OCI-LY1 (cell line): ENCODE data around the gene TRIO.

Source experiments
- H2AFZ ChIP-seq: fragments of 200-600 bp; sonication (generic), shearing (Covaris generic); 2 replicates; pipeline ENCODE4 v1.6.0; 2014; ENCODE audit warnings: antibody characterized with exemption, mild to moderate bottlenecking, low read length
- H3F3A ChIP-seq: fragments of 200-600 bp; sonication (generic), shearing (Covaris generic); 2 replicates; pipeline ENCODE4 v1.6.0; 2014; ENCODE audit warnings: mild to moderate bottlenecking, antibody characterized with exemption, low read length, moderate library complexity; ENCODE audit not compliant: insufficient read depth
- H3K27ac ChIP-seq: fragments of 200-600 bp; sonication (generic); 2 replicates; pipeline ENCODE4 v1.5.1; 2014; ENCODE audit warnings: low read length, mixed run types, mild to moderate bottlenecking, low read depth; ENCODE audit not compliant: poor library complexity, severe bottlenecking
- H3K27me3 ChIP-seq: fragments of 200-600 bp; sonication (generic); 2 replicates; pipeline ENCODE4 v1.6.0; 2014; ENCODE audit warnings: antibody characterized with exemption, mild to moderate bottlenecking, low read length, moderate library complexity; ENCODE audit not compliant: insufficient read depth
- H3K36me3 ChIP-seq: fragments of 200-600 bp; sonication (generic); 2 replicates; pipeline ENCODE4 v1.6.1; 2014; ENCODE audit warnings: mild to moderate bottlenecking, antibody characterized with exemption, low read length, moderate library complexity, mixed read lengths; ENCODE audit not compliant: insufficient read depth
- H3K4me1 ChIP-seq: fragments of 200-600 bp; sonication (generic); 2 replicates; pipeline ENCODE4 v1.5.1; 2014; ENCODE audit warnings: mild to moderate bottlenecking, low read length, moderate library complexity; ENCODE audit not compliant: insufficient read depth, severe bottlenecking
- H3K4me2 ChIP-seq: fragments of 200-600 bp; sonication (generic), shearing (Covaris generic); 2 replicates; pipeline ENCODE4 v1.6.1; 2014; ENCODE audit warnings: low read length
- H3K4me3 ChIP-seq: fragments of 200-600 bp; sonication (generic); 2 replicates; pipeline ENCODE4 v1.5.1; 2014; ENCODE audit warnings: low read length, low read depth, mild to moderate bottlenecking, mixed read lengths; ENCODE audit not compliant: poor library complexity, severe bottlenecking
- H3K79me2 ChIP-seq: fragments of 200-600 bp; shearing (Covaris generic); 2 replicates; pipeline ENCODE4 v1.6.1; 2016; ENCODE audit warnings: mixed run types, low read length, mixed read lengths; ENCODE audit not compliant: insufficient read depth
- H3K9ac ChIP-seq: fragments of 200-600 bp; sonication (generic), shearing (Covaris generic); 2 replicates; pipeline ENCODE4 v1.6.1; 2014; ENCODE audit warnings: mild to moderate bottlenecking, low read length, mixed read lengths
- H3K9me2 ChIP-seq: fragments of 200-600 bp; sonication (generic), shearing (Covaris generic); 2 replicates; pipeline ENCODE4 v1.6.1; 2014; ENCODE audit warnings: low read depth, mild to moderate bottlenecking, low read length, mixed read lengths
- H3K9me3 ChIP-seq: fragments of 200-600 bp; shearing (Covaris generic); 2 replicates; pipeline ENCODE4 v1.6.1; 2014; ENCODE audit warnings: low read length, mixed read lengths
- H4K20me1 ChIP-seq: fragments of 200-600 bp; sonication (generic), shearing (Covaris generic); 2 replicates; pipeline ENCODE4 v1.6.0; 2016; ENCODE audit warnings: mild to moderate bottlenecking, low read length; ENCODE audit not compliant: insufficient read depth
- EZH2 ChIP-seq: fragments of 200-600 bp; sonication (generic), shearing (Covaris generic); IDR thresholded peaks from 2 replicates; pipeline ENCODE4 v1.8.0; 2017; ENCODE audit warnings: borderline replicate concordance, mixed run types, mild to moderate bottlenecking, antibody characterized with exemption, low read length, moderate library complexity, mixed read lengths
- TF ChIP-seq, protein P1 (sequence below): fragments of 200-600 bp; sonication (generic), shearing (Covaris generic); IDR thresholded peaks from 2 replicates; pipeline ENCODE4 v1.5.1; 2017; ENCODE audit warnings: mild to moderate bottlenecking, antibody characterized with exemption, low read length, moderate library complexity, mixed read lengths

Gene TRIO

DNA sequence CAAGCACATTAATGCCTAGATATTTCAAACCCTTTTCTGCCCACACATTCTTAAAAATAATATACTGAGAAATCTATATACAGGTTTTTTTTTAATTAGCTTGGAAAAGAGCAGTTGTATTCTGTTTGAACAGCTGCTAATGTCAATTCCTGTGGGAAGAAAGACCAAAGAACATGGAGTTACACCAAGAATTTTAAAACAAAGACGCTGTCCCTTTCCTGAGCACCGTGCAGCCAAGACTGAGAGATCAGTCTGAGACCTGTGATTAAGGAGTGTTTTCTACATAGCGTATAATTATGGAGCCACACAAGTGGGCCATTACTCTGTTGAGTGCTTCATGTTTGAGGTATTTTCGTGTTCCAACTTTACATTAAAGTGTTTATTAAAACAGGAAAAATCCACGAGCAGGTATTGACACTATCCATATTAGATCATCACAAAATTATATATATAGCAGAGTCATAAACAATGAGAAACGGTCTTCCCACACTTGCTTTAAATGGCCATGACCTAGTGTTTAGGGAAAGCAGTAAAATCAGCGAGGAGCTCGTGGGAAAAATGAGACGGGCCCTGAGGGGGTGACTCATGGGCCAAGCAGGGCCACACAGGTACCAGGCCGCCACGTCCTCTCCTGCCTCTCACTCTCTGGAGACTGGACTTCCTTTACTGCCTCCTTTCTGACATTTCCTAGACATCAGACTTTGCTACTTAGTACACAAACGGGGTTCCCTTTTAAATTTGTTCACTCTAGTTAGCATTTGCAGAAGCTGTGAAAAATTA is 285.4 kb downstream of the TRIO start:
- no peaks in the 10 kb centered on the region for H4K20me1 ChIP-seq
- no peaks in the 10 kb centered on the region for H3F3A ChIP-seq
- H2AFZ ChIP-seq: no peak overlapping the region
- TF ChIP-seq, protein P1, sequence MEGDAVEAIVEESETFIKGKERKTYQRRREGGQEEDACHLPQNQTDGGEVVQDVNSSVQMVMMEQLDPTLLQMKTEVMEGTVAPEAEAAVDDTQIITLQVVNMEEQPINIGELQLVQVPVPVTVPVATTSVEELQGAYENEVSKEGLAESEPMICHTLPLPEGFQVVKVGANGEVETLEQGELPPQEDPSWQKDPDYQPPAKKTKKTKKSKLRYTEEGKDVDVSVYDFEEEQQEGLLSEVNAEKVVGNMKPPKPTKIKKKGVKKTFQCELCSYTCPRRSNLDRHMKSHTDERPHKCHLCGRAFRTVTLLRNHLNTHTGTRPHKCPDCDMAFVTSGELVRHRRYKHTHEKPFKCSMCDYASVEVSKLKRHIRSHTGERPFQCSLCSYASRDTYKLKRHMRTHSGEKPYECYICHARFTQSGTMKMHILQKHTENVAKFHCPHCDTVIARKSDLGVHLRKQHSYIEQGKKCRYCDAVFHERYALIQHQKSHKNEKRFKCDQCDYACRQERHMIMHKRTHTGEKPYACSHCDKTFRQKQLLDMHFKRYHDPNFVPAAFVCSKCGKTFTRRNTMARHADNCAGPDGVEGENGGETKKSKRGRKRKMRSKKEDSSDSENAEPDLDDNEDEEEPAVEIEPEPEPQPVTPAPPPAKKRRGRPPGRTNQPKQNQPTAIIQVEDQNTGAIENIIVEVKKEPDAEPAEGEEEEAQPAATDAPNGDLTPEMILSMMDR: no peak
- TF ChIP-seq EZH2: no peak
- H3K27ac ChIP-seq: no peak overlapping the region
- H3K4me2 ChIP-seq: no peak overlapping the region
- H3K27me3 ChIP-seq: 0 out of 2 replicates have a peak, but pooled peaks cover 5% of the 10 kb centered on the region
- H3K4me1 ChIP-seq: no peaks in the 10 kb centered on the region
- H3K36me3 ChIP-seq: no peaks in the 10 kb centered on the region
- H3K9me3 ChIP-seq: no peaks in the 10 kb centered on the region
- no peak overlapping the region for H3K9ac ChIP-seq
- no peaks in the 10 kb centered on the region for H3K79me2 ChIP-seq
- no peak overlapping the region for H3K4me3 ChIP-seq
- H3K9me2 ChIP-seq: no peaks in the 10 kb centered on the region

DNA sequence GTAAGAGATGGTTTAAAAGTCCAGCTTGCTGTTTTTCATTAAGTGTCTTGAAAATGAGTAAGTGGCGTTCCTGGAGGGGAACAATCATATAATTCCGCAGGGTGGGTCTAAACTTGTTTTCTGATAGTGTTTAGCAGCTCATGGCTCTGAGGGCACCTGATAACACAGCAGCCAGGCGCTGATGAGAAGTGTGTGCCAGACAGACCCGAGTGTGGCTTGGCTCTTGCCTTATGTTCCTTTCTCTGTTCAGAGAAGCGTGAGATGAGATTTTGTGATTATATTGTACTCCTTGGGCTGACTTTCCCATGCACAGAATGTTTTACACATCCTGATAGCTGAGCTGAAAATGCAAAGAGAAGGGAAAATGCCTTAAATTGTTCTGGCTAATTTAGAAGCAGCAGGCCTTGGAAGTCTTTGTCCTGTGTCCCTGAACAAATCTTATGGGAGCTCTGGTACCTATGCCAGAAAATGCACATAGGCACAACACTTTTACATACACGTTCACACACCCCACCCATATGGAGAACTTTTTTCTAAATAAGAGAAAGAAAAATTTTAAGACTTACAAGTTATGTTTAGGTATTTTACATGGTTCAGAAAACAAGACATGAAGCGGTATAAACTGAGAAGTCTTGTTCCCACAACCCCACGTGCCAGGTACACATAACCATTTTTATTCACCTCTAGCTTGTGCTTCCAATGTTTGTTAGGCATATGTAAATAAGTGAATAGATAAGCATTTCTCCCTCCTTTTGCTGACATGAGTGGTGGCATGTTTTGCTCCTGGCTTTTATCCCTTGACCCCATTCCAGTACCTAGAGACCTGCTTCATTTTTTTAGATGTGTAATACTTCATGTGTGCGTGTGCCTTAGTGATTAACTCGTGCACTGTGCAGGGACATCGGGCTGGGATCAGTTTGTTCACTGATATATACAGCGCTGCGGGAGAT is 286.2 kb downstream of the TRIO start:
- H3K79me2 ChIP-seq: no peaks in the 10 kb centered on the region

DNA sequence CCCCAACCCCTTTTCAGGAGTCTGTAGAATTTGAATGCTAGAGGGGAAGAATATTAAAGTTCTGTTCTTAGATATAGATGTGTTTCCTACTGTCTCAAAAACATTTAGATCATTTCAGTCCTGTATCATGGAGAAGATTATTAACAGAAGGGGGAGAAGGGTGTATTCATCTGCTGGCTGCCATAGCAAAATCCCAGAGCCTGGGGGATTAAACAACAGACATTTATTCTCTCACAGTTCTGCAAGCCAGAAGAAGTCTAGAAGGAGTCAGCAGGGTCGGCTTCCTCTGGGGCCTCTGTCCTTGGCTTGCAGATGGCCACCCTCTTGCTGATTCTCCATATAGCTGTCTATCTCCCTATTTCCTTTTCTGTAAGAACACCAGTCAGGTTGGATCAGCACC is 288.4 kb downstream of the TRIO start:
- no peak overlapping the region for H3K9ac ChIP-seq
- no peaks in the 10 kb centered on the region for H3K9me3 ChIP-seq
- no peaks in the 10 kb centered on the region for H3K36me3 ChIP-seq
- H2AFZ ChIP-seq: no peak overlapping the region
- no peaks in the 10 kb centered on the region for H3F3A ChIP-seq
- no peaks in the 10 kb centered on the region for H3K4me1 ChIP-seq
- no peak overlapping the region for H3K27ac ChIP-seq
- H3K27me3 ChIP-seq: 0 out of 2 replicates have a peak, but pooled peaks cover 5% of the 10 kb centered on the region
- H3K4me2 ChIP-seq: no peak overlapping the region
- TF ChIP-seq, protein P1: no peak
- TF ChIP-seq EZH2: no peak
- H3K79me2 ChIP-seq: no peaks in the 10 kb centered on the region
- no peaks in the 10 kb centered on the region for H4K20me1 ChIP-seq
- no peaks in the 10 kb centered on the region for H3K9me2 ChIP-seq
- no peak overlapping the region for H3K4me3 ChIP-seq

More for the DNA sequence above, 286.2 kb downstream of the TRIO start:
- Histone ChIP-seq H3K36me3 (no peaks in the 10 kb centered on the region), H3K9me3 (no peaks in the 10 kb centered on the region), H4K20me1 (no peaks in the 10 kb centered on the region), H3K4me2 (no peak overlapping the region), H3K9me2 (no peaks in the 10 kb centered on the region), H2AFZ (no peak overlapping the region), H3K4me1 (no peaks in the 10 kb centered on the region), H3F3A (no peaks in the 10 kb centered on the region), H3K9ac (no peak overlapping the region), H3K27ac (no peak overlapping the region), H3K27me3 (0 out of 2 replicates have a peak, but pooled peaks cover 5% of the 10 kb centered on the region), H3K4me3 (no peak overlapping the region)
- TF ChIP-seq EZH2: no peak
- TF ChIP-seq, protein P1: no peak
